Stomach (tissue), 19 donors: ENCODE data around the gene HEPH. TPM values are rescaled to one million over a fixed set of nuclear protein-coding genes. Genes with fewer than 3 reads are reported as not detected.
"Not testable (repeated sequence)": the region's sequence is repeated elsewhere in the genome, so short reads cannot be mapped to it uniquely, and the experiment has no call there.

Experiments
- DNase-seq, 2 donors: peaks; one replicate each; pipeline versions ENCODE4 v3.0.0 to v3.0.0-alpha.2; 2013 to 2019
- H3K27ac ChIP-seq, 5 donors: fragments of 200-600 bp in 4 of 5; sonication (generic) in 4 of 5; one replicate each; pipeline ENCODE4 v1.5.1; 2013 to 2019; ENCODE audit warnings: mild to moderate bottlenecking in 1 of 5, moderate library complexity in 1 of 5
- H3K27me3 ChIP-seq, 3 donors: fragments of 200-600 bp; sonication (generic); one replicate each; pipeline ENCODE4 v1.5.1; 2017 to 2019; ENCODE audit warnings: mixed run types in 1 of 3
- H3K36me3 ChIP-seq, 4 donors: fragments of 200-600 bp; sonication (generic); 1 replicate in 3 of 4; 2 replicates in 1 of 4; pipeline ENCODE4 v1.5.1; 2016 to 2019
- H3K4me1 ChIP-seq, 4 donors: fragments of 200-600 bp; sonication (generic); one replicate each; pipeline ENCODE4 v1.5.1; 2016 to 2019
- H3K4me3 ChIP-seq, 4 donors: fragments of 200-600 bp; sonication (generic) in 3 of 4; one replicate each; pipeline ENCODE4 v1.5.1; 2016 to 2019; ENCODE audit warnings: mild to moderate bottlenecking in 1 of 4
- H3K9me3 ChIP-seq, 4 donors: fragments of 200-600 bp; sonication (generic); one replicate each; pipeline ENCODE4 v1.5.1; 2016 to 2019
- CTCF ChIP-seq, 7 experiments: fragments of 450-650 bp in 4 of 7; fragments of 200-600 bp in 3 of 7; sonication (generic) in 3 of 7; IDR thresholded peaks; one replicate each; pipeline ENCODE4 v1.5.1; 2016 to 2019; ENCODE audit warnings: antibody characterized with exemption in 7 of 7, control low read depth in 2 of 7, mild to moderate bottlenecking in 1 of 7
- EP300 ChIP-seq: sonication (generic); formaldehyde crosslinking; IDR thresholded peaks from one replicate; pipeline ENCODE4 v1.6.1; 2017; ENCODE audit warnings: antibody characterized with exemption
- POLR2A ChIP-seq, 4 donors: fragments of 450-650 bp; IDR thresholded peaks; one replicate each; pipeline ENCODE4 v1.6.1; 2016; ENCODE audit warnings: antibody characterized with exemption in 4 of 4, control low read depth in 2 of 4, mild to moderate bottlenecking in 1 of 4, moderate library complexity in 1 of 4
- POLR2AphosphoS5 ChIP-seq, 3 donors: sonication (generic); formaldehyde crosslinking; IDR thresholded peaks; one replicate each; pipeline ENCODE4 v1.6.1; 2016; ENCODE audit warnings: antibody characterized with exemption in 3 of 3
- WGBS, 5 donors: extraction: QIAGEN DNeasy Blood & Tissue Kit in 3 of 5; methylation state at CpG; one replicate each; pipeline versions ENCODE4 v1.1.5 to v1.1.7; 2013 to 2018; 5-methylcytosine and 5-hydroxymethylcytosine counted together
- intact Hi-C: fragments of 100-400 bp; cut with DNase I; formaldehyde crosslinking; loops from one replicate; pipeline ENCODE4 v1.15.1; 2023; ENCODE audit warnings: low total_unique reads
- long read RNA-seq, 10 donors: transcript quantifications; one replicate each; lab custom pipeline, GENCODE V29; 2026
- polyA plus RNA-seq, 3 donors: library from polyadenylated mRNA; stranded (reverse); fragments of 200-250 nt; gene quantifications; one replicate each; pipeline ENCODE4 v1.2.3, GENCODE V29; 2013
- total RNA-seq, 5 donors: library from RNA; depleted of rRNA; stranded (reverse); fragments of >200 nt; gene quantifications; one replicate each; pipeline versions ENCODE4 v1.1.0 to v1.2.3, GENCODE V29; 2014 to 2016
- donor health status: healthy with polysubstance abuse.
- donor health status: Bipolar disorder and iron deficiency.
- donor health status: healthy.

Gene HEPH
- 10 to 100 TPM; 11.4 to 94.7 (median 16.5) TPM for total RNA-seq
- 1 to 10 TPM in 2 of 3 donors, under 1 TPM in 1; 0.93 to 3.4 (median 3.2) TPM for polyA plus RNA-seq
- long read RNA-seq, donor 1, partial matches to known transcripts, result 16 of 18 reads
- long read RNA-seq, donor 1, other reads (novel, unspliced or antisense), result 0 of 18 reads
- long read RNA-seq, donor 2, full-length matches to known transcripts, result 3 of 8 reads
- long read RNA-seq, donor 2, partial matches to known transcripts, result 5 of 8 reads
- long read RNA-seq, donor 2, other reads (novel, unspliced or antisense), result 0 of 8 reads
- long read RNA-seq, donor 3, result 0 reads
- long read RNA-seq, donor 4, result 0 reads
- long read RNA-seq, donor 5, partial matches to known transcripts, result 7 of 8 reads
- long read RNA-seq, donor 5, other reads (novel, unspliced or antisense), result 0 of 8 reads
- long read RNA-seq, donor 6, full-length matches to known transcripts, result 3 of 15 reads
- long read RNA-seq, donor 6, partial matches to known transcripts, result 12 of 15 reads
- long read RNA-seq, donor 6, other reads (novel, unspliced or antisense), result 0 of 15 reads
- long read RNA-seq, donor 7, full-length matches to known transcripts, result 3 of 19 reads
- long read RNA-seq, donor 7, partial matches to known transcripts, result 16 of 19 reads
- long read RNA-seq, donor 7, other reads (novel, unspliced or antisense), result 0 of 19 reads
- long read RNA-seq, donor 8, partial matches to known transcripts, result 0 of 2 reads
- long read RNA-seq, donor 8, other reads (novel, unspliced or antisense), result 0 of 2 reads
- long read RNA-seq, donor 9, result 0 reads
- long read RNA-seq, donor 10, full-length matches to known transcripts, result 1 of 1 reads
- long read RNA-seq, donor 10, partial matches to known transcripts, result 0 of 1 reads
- long read RNA-seq, donor 10, other reads (novel, unspliced or antisense), result 0 of 1 reads

- peak within 1 kb of the TSS; percentile 23 to 35 (median 29) for H3K4me3 ChIP-seq
- DNase-seq, result peak in 1 of 2 donors; percentile 54
- intact Hi-C loops, result no loop called here
- peak within 1 kb of the TSS in 2 of 5 donors; percentile 13 to 39 for H3K27ac ChIP-seq
- H3K4me1 ChIP-seq, result peaks cover 0 to 4% (median 0%) of the 10 kb centered on the region in 4 donors
- no peaks in the 10 kb centered on the region for H3K9me3 ChIP-seq
- TF ChIP-seq CTCF (IDR thresholded peaks at IDR 0.05) (no peak), POLR2AphosphoS5 (IDR thresholded peaks at IDR 0.05) (no peak), EP300 (no peak), POLR2A (IDR thresholded peaks at IDR 0.05) (no peak)
- H3K27me3 ChIP-seq, result no peaks in the 10 kb centered on the region
- 35 to 72% (median 43%) methylated on average over 2 to 3 of the region's 3 CpGs for WGBS, 5 donors
- no peaks in the 10 kb centered on the region for H3K36me3 ChIP-seq
These were observed at the start of gene HEPH for GRCh38 chrX:66163849-66164411. HEPH (plus strand) TSS chrX:66164247; CDS start chrX:66170571, 6,324 bp downstream.

- H3K9me3 ChIP-seq, result peaks cover 0 to 15% (median 3%) of the 10 kb centered on the region in 4 donors
- DNase-seq, H3K27me3 ChIP-seq, H3K4me1 ChIP-seq, H3K36me3 ChIP-seq, H3K27ac ChIP-seq, H3K4me3 ChIP-seq, intact Hi-C loops: not testable (repeated sequence)
- WGBS, 5 donors, result 78 to 98% (median 91%) methylated on average over 6 of the region's 6 CpGs
These were observed 45.3 kb upstream of the HEPH start for GRCh38 chrX:66118722-66119121.

- H3K27ac ChIP-seq, H3K4me3 ChIP-seq, H3K36me3 ChIP-seq, H3K4me1 ChIP-seq, H3K27me3 ChIP-seq, DNase-seq, intact Hi-C loops: not testable (repeated sequence)
- peaks cover 0 to 15% (median 6%) of the 10 kb centered on the region in 4 donors for H3K9me3 ChIP-seq
- WGBS, 5 donors, result 88 to 100% (median 96%) methylated on average over 2 of the region's 2 CpGs
These were observed 42.7 kb upstream of the HEPH start for GRCh38 chrX:66121354-66121753.

GRCh38 chrX:66126662-66127061 is 37.4 kb upstream of the HEPH start:
- H3K36me3 ChIP-seq, result no peaks in the 10 kb centered on the region
- 60 to 100% (median 88%) methylated on average over 1 to 3 of the region's 3 CpGs for WGBS, 5 donors
- H3K9me3 ChIP-seq, result peaks cover 0 to 9% (median 4%) of the 10 kb centered on the region in 4 donors
- H3K27ac ChIP-seq, result no peak overlapping the region
- DNase-seq, result no peak
- intact Hi-C loops, result no loop called here
- no peak overlapping the region for H3K4me3 ChIP-seq
- H3K4me1 ChIP-seq, result no peaks in the 10 kb centered on the region
- TF ChIP-seq CTCF (IDR thresholded peaks at IDR 0.05) (no peak), POLR2AphosphoS5 (IDR thresholded peaks at IDR 0.05) (no peak), POLR2A (IDR thresholded peaks at IDR 0.05) (no peak), EP300 (no peak)
- peaks cover 0 to 7% (median 0%) of the 10 kb centered on the region in 3 donors for H3K27me3 ChIP-seq

- TF ChIP-seq POLR2A (IDR thresholded peaks at IDR 0.05), result no peak
- no peak for TF ChIP-seq EP300
- TF ChIP-seq POLR2AphosphoS5 (IDR thresholded peaks at IDR 0.05), result no peak
- no peak for TF ChIP-seq CTCF (IDR thresholded peaks at IDR 0.05)
- DNase-seq, result no peak
- Histone ChIP-seq H3K27me3 (peaks cover 0 to 7% (median 0%) of the 10 kb centered on the region in 3 donors), H3K4me1 (no peaks in the 10 kb centered on the region), H3K36me3 (no peaks in the 10 kb centered on the region), H3K27ac (no peak overlapping the region), H3K4me3 (no peak overlapping the region), H3K9me3 (no peaks in the 10 kb centered on the region)
- intact Hi-C loops, result no loop called here
These were observed 33.6 kb upstream of the HEPH start for GRCh38 chrX:66130469-66130868.

GRCh38 chrX:66135284-66135683 is 28.8 kb upstream of the HEPH start:
- H3K27me3 ChIP-seq, H3K4me3 ChIP-seq, intact Hi-C loops, DNase-seq, H3K36me3 ChIP-seq, H3K4me1 ChIP-seq, H3K27ac ChIP-seq, H3K9me3 ChIP-seq: not testable (repeated sequence)
- 56 to 91% (median 82%) methylated on average over 4 of the region's 4 CpGs for WGBS, 5 donors
